CD14-positive monocyte (primary cell): ENCODE data around the gene SH3RF3. TPM values are rescaled to one million over a fixed set of nuclear protein-coding genes. Genes with fewer than 3 reads are reported as not detected.
A peak's percentile ranks its signal among the peaks of the same experiment; 100 is the strongest.

Experiments
- DNase-seq, 3 donors: peaks; one replicate each; pipeline ENCODE4 v3.0.0-alpha.2; 2011 to 2022
- H2AFZ ChIP-seq: 2 replicates; pipeline ENCODE4 v1.6.0; 2012; ENCODE audit warnings: mild to moderate bottlenecking, low read depth, low read length, inconsistent platforms; ENCODE audit not compliant: insufficient read depth, poor library complexity, severe bottlenecking
- H3K27ac ChIP-seq, 2 donors: 1 replicate in 1 of 2; 2 replicates in 1 of 2; pipeline ENCODE4 v1.5.1; 2012 to 2013; ENCODE audit warnings: low read length in 2 of 2, control low read depth in 1 of 2, inconsistent platforms in 1 of 2, low read depth in 1 of 2, mild to moderate bottlenecking in 1 of 2
- H3K27me3 ChIP-seq, 2 donors: one replicate each; pipeline versions ENCODE4 v1.6.0 to v1.6.1; 2011 to 2013; ENCODE audit warnings: low read length in 2 of 2; ENCODE audit not compliant: control insufficient read depth in 2 of 2, insufficient read depth in 2 of 2
- H3K36me3 ChIP-seq, 2 donors: replicated peaks in 1 of 2; 1 replicate in 1 of 2; 2 replicates in 1 of 2; pipeline versions ENCODE4 v1.5.1 to v1.6.1; 2012 to 2013; ENCODE audit warnings: low read length in 2 of 2, control low read depth in 1 of 2, inconsistent platforms in 1 of 2, mild to moderate bottlenecking in 1 of 2; ENCODE audit not compliant: insufficient read depth in 2 of 2, control insufficient read depth in 1 of 2
- H3K4me1 ChIP-seq, 2 donors: 1 replicate in 1 of 2; 2 replicates in 1 of 2; pipeline versions ENCODE4 v1.5.1 to v1.6.1; 2012 to 2013; ENCODE audit warnings: low read length in 2 of 2, control low read depth in 1 of 2, inconsistent platforms in 1 of 2, mild to moderate bottlenecking in 1 of 2, moderate library complexity in 1 of 2; ENCODE audit not compliant: insufficient read depth in 2 of 2, control insufficient read depth in 1 of 2
- H3K4me2 ChIP-seq: replicated peaks from 2 replicates; pipeline ENCODE3; 2012; ENCODE audit warnings: low read length, moderate library complexity, mild to moderate bottlenecking; ENCODE audit not compliant: poor library complexity, severe bottlenecking; ENCODE audit errors: extremely low read depth
- H3K4me3 ChIP-seq, 3 experiments: fragments of 200-600 bp in 1 of 3; sonication (generic) in 1 of 3; replicated peaks in 1 of 3; 1 replicate in 2 of 3; 2 replicates in 1 of 3; pipeline ENCODE4 v1.5.1; 2011 to 2013; ENCODE audit warnings: low read length in 3 of 3, mild to moderate bottlenecking in 3 of 3, control low read depth in 2 of 3, low read depth in 2 of 3, inconsistent platforms in 1 of 3, moderate library complexity in 1 of 3
- H3K79me2 ChIP-seq: 2 replicates; pipeline ENCODE4 v1.6.0; 2012; ENCODE audit warnings: mild to moderate bottlenecking, control low read depth, inconsistent platforms, low read length, moderate library complexity; ENCODE audit not compliant: insufficient read depth
- H3K9ac ChIP-seq: 2 replicates; pipeline ENCODE4 v1.6.0; 2017; ENCODE audit warnings: low read length, mild to moderate bottlenecking; ENCODE audit not compliant: insufficient read depth, poor library complexity, severe bottlenecking
- H3K9me3 ChIP-seq, 2 donors: replicated peaks in 1 of 2; 1 replicate in 1 of 2; 2 replicates in 1 of 2; pipeline versions ENCODE4 v1.5.1 to v1.6.1; 2012 to 2013; ENCODE audit warnings: low read length in 2 of 2, control low read depth in 1 of 2; ENCODE audit not compliant: control insufficient read depth in 1 of 2, insufficient read depth in 1 of 2
- H4K20me1 ChIP-seq: 2 replicates; pipeline ENCODE4 v1.6.0; 2012; ENCODE audit warnings: mild to moderate bottlenecking, low read length, control low read depth, moderate library complexity; ENCODE audit not compliant: insufficient read depth
- H3K27ac Mint-ChIP-seq, 7 donors: one replicate each; pipeline ENCODE4 v1.8.0; 2020; ENCODE audit warnings: mild to moderate bottlenecking in 7 of 7, mixed read lengths in 7 of 7, moderate library complexity in 6 of 7, inconsistent platforms in 2 of 7
- H3K27me3 Mint-ChIP-seq, 3 donors: one replicate each; pipeline ENCODE4 v1.8.0; 2021 to 2022; ENCODE audit warnings: low read depth in 3 of 3, mild to moderate bottlenecking in 3 of 3, mixed read lengths in 3 of 3, moderate library complexity in 3 of 3, inconsistent platforms in 1 of 3
- H3K36me3 Mint-ChIP-seq, 2 donors: one replicate each; pipeline ENCODE4 v1.8.0; 2020; ENCODE audit warnings: mixed read lengths in 2 of 2, inconsistent platforms in 1 of 2, mild to moderate bottlenecking in 1 of 2
- H3K4me1 Mint-ChIP-seq: one replicate; pipeline ENCODE4 v1.8.0; 2020; ENCODE audit warnings: mild to moderate bottlenecking, mixed read lengths
- H3K4me3 Mint-ChIP-seq, 2 donors: one replicate each; pipeline ENCODE4 v1.8.0; 2020; ENCODE audit warnings: mild to moderate bottlenecking in 2 of 2, mixed read lengths in 2 of 2, moderate library complexity in 1 of 2
- H3K9me3 Mint-ChIP-seq, 7 donors: one replicate each; pipeline ENCODE4 v1.8.0; 2020 to 2022; ENCODE audit warnings: mixed read lengths in 7 of 7, mild to moderate bottlenecking in 6 of 7, moderate library complexity in 6 of 7, inconsistent platforms in 2 of 7
- CTCF ChIP-seq: fragments of 200-600 bp; IDR thresholded peaks from one replicate; pipeline ENCODE4 v1.8.0; 2022; ENCODE audit warnings: antibody characterized with exemption, mild to moderate bottlenecking
- WGBS: methylation state at CpG from one replicate; pipeline ENCODE4 v1.1.5; 2013; ENCODE audit warnings: missing lambda C conversion rate; ENCODE audit not compliant: insufficient coverage; 5-methylcytosine and 5-hydroxymethylcytosine counted together
- intact Hi-C, 2 donors: fragments of 100-400 bp; cut with micrococcal nuclease; formaldehyde crosslinking; loops; one replicate each; pipeline versions ENCODE4 v1.15.0 to v1.15.1; 2023
- polyA plus RNA-seq, 3 donors: library from polyadenylated mRNA; depleted of rRNA in 1 of 3; unstranded in 2 of 3; stranded (reverse) in 1 of 3; fragments of 300-500 nt in 2 of 3; fragments of >200 nt in 1 of 3; fragmentation: Illumina TruSeq in 2 of 3; gene quantifications; 1 replicate in 2 of 3; 2 replicates in 1 of 3; pipeline ENCODE4 v1.2.3, GENCODE V29; 2012 to 2021

The SH3RF3 gene
- polyA plus RNA-seq, 3 donors = 0.25 to 0.75 (median 0.34) TPM

GRCh38 chr2:109293663-109294062 lies 164.7 kb downstream of the SH3RF3 start:
- no peaks in the 10 kb centered on the region for H3K4me1 ChIP-seq
- DNase-seq = no peak
- no peaks in the 10 kb centered on the region for H3K27me3 ChIP-seq
- no peak overlapping the region for H3K4me3 ChIP-seq
- 100% methylated on average over 6 of the region's 8 CpGs for WGBS
- Mint-ChIP-seq H3K9me3 (peaks cover 6 to 13% (median 10%) of the 10 kb centered on the region in 7 donors), H3K4me3 (no peak overlapping the region), H3K27me3 (peaks cover 0 to 7% (median 5%) of the 10 kb centered on the region in 3 donors), H3K36me3 (no peaks in the 10 kb centered on the region), H3K27ac (no peak overlapping the region), H3K4me1 (peaks cover 8% of the 10 kb centered on the region)
- H3K4me2 ChIP-seq = no peak overlapping the region
- TF ChIP-seq CTCF = no peak
- H3K9ac ChIP-seq = no peak overlapping the region
- no peaks in the 10 kb centered on the region for H3K36me3 ChIP-seq
- H3K27ac ChIP-seq = no peak overlapping the region
- H3K9me3 ChIP-seq = peaks cover 0 to 9% of the 10 kb centered on the region in 2 donors
- no peak overlapping the region for H2AFZ ChIP-seq
- intact Hi-C loops = no loop called here
- no peaks in the 10 kb centered on the region for H4K20me1 ChIP-seq
- H3K79me2 ChIP-seq = no peaks in the 10 kb centered on the region

- no peak for DNase-seq
- H3K27ac ChIP-seq = no peak overlapping the region
- peaks cover 6 to 13% (median 10%) of the 10 kb centered on the region in 7 donors for H3K9me3 Mint-ChIP-seq
- TF ChIP-seq CTCF = no peak
- H3K36me3 ChIP-seq = no peaks in the 10 kb centered on the region
- no peak overlapping the region for H3K4me2 ChIP-seq
- H3K27me3 ChIP-seq = no peaks in the 10 kb centered on the region
- H3K4me3 Mint-ChIP-seq = peak overlapping the region in 1 of 2 donors; percentile 21
- H2AFZ ChIP-seq = no peak overlapping the region
- H3K4me3 ChIP-seq = no peak overlapping the region
- peaks cover 0 to 8% (median 3%) of the 10 kb centered on the region in 3 donors for H3K27me3 Mint-ChIP-seq
- WGBS = 62% methylated on average over 3 of the region's 4 CpGs
- intact Hi-C loops = no loop called here
- no peak overlapping the region for H3K9ac ChIP-seq
- H3K79me2 ChIP-seq = no peaks in the 10 kb centered on the region
- no peaks in the 10 kb centered on the region for H4K20me1 ChIP-seq
- peaks cover 8% of the 10 kb centered on the region for H3K4me1 Mint-ChIP-seq
- no peak overlapping the region for H3K27ac Mint-ChIP-seq
- no peaks in the 10 kb centered on the region for H3K4me1 ChIP-seq
- peaks cover 0 to 9% of the 10 kb centered on the region in 2 donors for H3K9me3 ChIP-seq
- H3K36me3 Mint-ChIP-seq = no peaks in the 10 kb centered on the region
These were observed 165.5 kb downstream of the SH3RF3 start for GRCh38 chr2:109294523-109294922.
